Testis (tissue), 3 donors: ENCODE results near the gene SWAP70. TPM values are rescaled to one million over a fixed set of nuclear protein-coding genes. Genes with fewer than 3 reads are reported as not detected.

Experiments
- DNase-seq: peaks from one replicate; pipeline ENCODE4 v3.0.0-alpha.2; 2019
- H3K27ac ChIP-seq, 2 donors: fragments of 200-600 bp; sonication (generic); one replicate each; pipeline ENCODE4 v1.5.1; 2019
- H3K27me3 ChIP-seq: fragments of 200-600 bp; sonication (generic); one replicate; pipeline ENCODE4 v1.5.1; 2019
- H3K36me3 ChIP-seq: fragments of 200-600 bp; sonication (generic); one replicate; pipeline ENCODE4 v1.5.1; 2017; ENCODE audit warnings: low read depth; ENCODE audit errors: missing control alignments
- H3K4me1 ChIP-seq: fragments of 200-600 bp; sonication (generic); one replicate; pipeline ENCODE4 v1.5.1; 2019
- H3K4me3 ChIP-seq, 2 donors: fragments of 200-600 bp; sonication (generic); one replicate each; pipeline ENCODE4 v1.5.1; 2017 to 2019
- H3K9me3 ChIP-seq: fragments of 200-600 bp; sonication (generic); one replicate; pipeline ENCODE4 v1.5.1; 2017
- POLR2A ChIP-seq: fragments of 450-650 bp; IDR thresholded peaks from one replicate; pipeline ENCODE4 v1.6.1; 2017; ENCODE audit warnings: antibody characterized with exemption, mild to moderate bottlenecking, moderate library complexity
- WGBS, 2 donors: methylation state at CpG; one replicate each; pipeline ENCODE4 v1.1.5; 2018; 5-methylcytosine and 5-hydroxymethylcytosine counted together
- intact Hi-C: fragments of 100-400 bp; cut with DNase I; formaldehyde crosslinking; loops from one replicate; pipeline ENCODE4 v1.15.1; 2023; ENCODE audit warnings: low total_unique reads
- polyA plus RNA-seq: library from polyadenylated mRNA; stranded (reverse); fragments of 350-450 nt; fragmentation: Illumina TruSeq; extraction: RNeasy Lipid Tissue Mini Kit (QIAGEN cat#74804); gene quantifications from one replicate; pipeline ENCODE4 v1.2.3, GENCODE V29; 2014; ENCODE audit warnings: low read depth, low replicate concordance; ENCODE audit not compliant: insufficient read depth
- total RNA-seq, 2 donors: library from RNA; depleted of rRNA; stranded (reverse); fragments of >200 nt; gene quantifications; one replicate each; pipeline ENCODE4 v1.2.3, GENCODE V29; 2016
- TF ChIP-seq, protein P1 (sequence below), 3 experiments: fragments of 450-650 bp in 2 of 3; fragments of 200-600 bp in 1 of 3; sonication (generic) in 1 of 3; IDR thresholded peaks; one replicate each; pipeline ENCODE4 v1.5.1; 2016 to 2019; ENCODE audit warnings: antibody characterized with exemption in 3 of 3, mild to moderate bottlenecking in 2 of 3, moderate library complexity in 1 of 3

Gene SWAP70
- total and polyA plus RNA-seq, 3 donors from 2014 or later = 10.2 to 14.7 (median 10.5) TPM

DNA sequence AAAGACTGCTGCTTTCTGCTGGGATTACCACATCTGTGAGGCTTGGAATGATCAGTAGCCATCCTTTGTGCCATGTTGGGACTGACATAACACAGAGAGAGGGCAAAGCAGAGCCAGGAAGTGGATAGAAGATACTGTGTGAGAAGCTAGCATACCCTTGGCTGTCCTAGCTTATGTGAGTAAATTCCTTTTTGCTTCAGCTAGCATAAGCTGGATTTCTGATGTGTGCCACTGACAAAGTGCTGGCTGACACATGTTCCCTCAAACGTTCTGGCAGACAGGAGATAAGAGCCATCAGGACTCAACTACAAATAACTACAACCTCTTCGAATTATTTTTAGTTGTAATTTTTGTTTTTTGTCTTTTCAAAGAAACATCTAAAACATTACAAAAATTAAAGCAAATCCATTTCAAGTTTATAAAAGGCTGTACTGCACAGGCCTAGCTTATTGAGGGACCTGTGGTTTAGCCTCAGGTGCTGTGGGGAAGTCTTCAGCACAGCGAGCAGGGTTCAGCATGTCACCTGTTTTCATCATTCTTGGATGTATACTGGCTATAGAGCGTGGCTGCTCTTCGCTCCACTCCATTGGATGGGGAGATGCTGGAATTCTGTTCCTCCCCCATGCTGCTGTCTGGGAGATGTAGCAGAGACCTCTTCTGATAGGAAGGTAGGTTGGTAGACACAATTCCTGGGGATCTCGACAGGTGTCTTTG, 120.9 kb downstream of the SWAP70 start:
- Histone ChIP-seq H3K9me3 (no peaks in the 10 kb centered on the region), H3K4me3 (no peak overlapping the region), H3K4me1 (peaks cover 4% of the 10 kb centered on the region), H3K27ac (no peak overlapping the region), H3K36me3 (no peaks in the 10 kb centered on the region), H3K27me3 (no peaks in the 10 kb centered on the region)
- intact Hi-C loops = no loop called here
- DNase-seq = no peak
- 78 to 79% methylated on average over 6 of the region's 6 CpGs for WGBS, 2 donors
- TF ChIP-seq, protein P1, sequence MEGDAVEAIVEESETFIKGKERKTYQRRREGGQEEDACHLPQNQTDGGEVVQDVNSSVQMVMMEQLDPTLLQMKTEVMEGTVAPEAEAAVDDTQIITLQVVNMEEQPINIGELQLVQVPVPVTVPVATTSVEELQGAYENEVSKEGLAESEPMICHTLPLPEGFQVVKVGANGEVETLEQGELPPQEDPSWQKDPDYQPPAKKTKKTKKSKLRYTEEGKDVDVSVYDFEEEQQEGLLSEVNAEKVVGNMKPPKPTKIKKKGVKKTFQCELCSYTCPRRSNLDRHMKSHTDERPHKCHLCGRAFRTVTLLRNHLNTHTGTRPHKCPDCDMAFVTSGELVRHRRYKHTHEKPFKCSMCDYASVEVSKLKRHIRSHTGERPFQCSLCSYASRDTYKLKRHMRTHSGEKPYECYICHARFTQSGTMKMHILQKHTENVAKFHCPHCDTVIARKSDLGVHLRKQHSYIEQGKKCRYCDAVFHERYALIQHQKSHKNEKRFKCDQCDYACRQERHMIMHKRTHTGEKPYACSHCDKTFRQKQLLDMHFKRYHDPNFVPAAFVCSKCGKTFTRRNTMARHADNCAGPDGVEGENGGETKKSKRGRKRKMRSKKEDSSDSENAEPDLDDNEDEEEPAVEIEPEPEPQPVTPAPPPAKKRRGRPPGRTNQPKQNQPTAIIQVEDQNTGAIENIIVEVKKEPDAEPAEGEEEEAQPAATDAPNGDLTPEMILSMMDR (IDR thresholded peaks at IDR 0.05) = no peak
- no peak for TF ChIP-seq POLR2A

DNA sequence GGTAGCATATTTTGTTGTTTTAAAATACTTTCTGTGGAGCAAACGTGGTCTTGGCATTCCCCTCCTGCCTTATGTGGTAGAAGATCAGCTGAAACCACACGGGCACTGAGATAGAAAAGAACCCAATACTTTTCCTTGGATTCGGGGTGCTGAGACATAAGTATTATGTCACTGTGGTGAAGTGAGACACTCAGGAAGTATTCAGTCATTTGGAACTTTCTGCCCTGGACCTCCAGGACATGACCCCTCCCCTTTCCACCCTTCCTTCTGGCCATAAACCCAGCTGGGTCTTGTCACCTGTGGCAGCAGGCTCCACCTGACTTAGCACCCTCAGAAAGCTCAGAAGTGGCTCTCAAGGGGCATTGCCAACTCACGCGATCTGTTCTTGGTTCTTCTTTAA, 123.4 kb downstream of the SWAP70 start:
- intact Hi-C loops = no loop called here
- Histone ChIP-seq H3K27ac (no peak overlapping the region), H3K27me3 (no peaks in the 10 kb centered on the region), H3K36me3 (no peaks in the 10 kb centered on the region), H3K9me3 (no peaks in the 10 kb centered on the region), H3K4me1 (peaks cover 4% of the 10 kb centered on the region), H3K4me3 (no peak overlapping the region)
- DNase-seq = no peak
- TF ChIP-seq POLR2A = no peak
- WGBS, 2 donors = 89 to 97% methylated on average over 5 of the region's 5 CpGs

DNA sequence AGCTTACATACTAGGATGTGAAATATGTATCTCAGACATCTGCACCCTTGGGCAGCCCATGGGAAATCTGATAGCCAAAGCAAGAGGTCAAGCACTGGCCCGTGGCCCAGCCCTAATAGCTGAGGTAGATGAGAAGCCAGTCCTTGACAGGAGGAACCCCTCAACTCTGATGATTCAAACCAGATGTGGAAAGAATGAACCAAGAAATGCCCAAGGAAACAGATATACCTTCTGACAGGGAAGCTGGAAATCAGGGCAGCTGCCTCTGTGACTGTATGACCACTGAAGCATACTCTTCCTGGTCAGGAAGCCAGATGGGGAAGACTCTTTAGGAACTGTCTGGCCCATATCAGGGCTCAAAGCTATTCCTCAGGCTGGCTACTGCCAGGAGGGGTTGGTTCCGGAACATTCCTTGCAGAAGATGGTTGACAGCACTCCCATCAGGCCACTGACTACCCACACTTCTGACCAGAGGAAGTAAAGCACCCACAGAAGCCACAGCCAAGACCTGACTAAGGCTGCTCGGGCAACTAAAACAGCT, 124.2 kb downstream of the SWAP70 start:
- DNase-seq = no peak
- no peaks in the 10 kb centered on the region for H3K27me3 ChIP-seq

DNA sequence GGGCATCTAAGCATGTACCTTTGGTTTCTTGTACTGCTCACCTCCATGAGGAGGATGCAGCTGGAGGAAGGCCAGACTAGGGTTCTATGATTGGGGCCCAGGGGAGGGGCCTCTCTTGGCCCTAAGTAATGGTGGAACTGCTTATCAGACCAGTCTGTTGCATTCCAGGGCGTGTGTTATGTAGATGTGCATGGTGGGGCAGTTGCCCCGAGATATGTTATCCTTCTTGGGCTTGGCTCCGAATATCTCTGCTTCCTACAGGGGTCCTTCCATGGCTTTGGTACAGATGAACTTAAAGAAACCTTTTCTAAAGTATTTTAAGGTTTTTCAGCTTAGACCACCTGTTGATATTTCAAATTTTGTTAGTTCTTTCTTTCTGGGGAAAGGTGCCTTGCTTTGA, 126.0 kb downstream of the SWAP70 start:
- H3K9me3 ChIP-seq = no peaks in the 10 kb centered on the region
- no peaks in the 10 kb centered on the region for H3K36me3 ChIP-seq
- no peak for DNase-seq
- intact Hi-C loops = no loop called here
- TF ChIP-seq POLR2A = no peak
- TF ChIP-seq, protein P1 (IDR thresholded peaks at IDR 0.05) = no peak
- H3K4me1 ChIP-seq = peaks cover 4% of the 10 kb centered on the region
- WGBS, 2 donors = 95 to 97% methylated on average over 3 of the region's 3 CpGs
- no peak overlapping the region for H3K4me3 ChIP-seq
- no peaks in the 10 kb centered on the region for H3K27me3 ChIP-seq
- H3K27ac ChIP-seq = no peak overlapping the region

More for the DNA sequence above, 124.2 kb downstream of the SWAP70 start:
- no peak overlapping the region for H3K27ac ChIP-seq
- peaks cover 4% of the 10 kb centered on the region for H3K4me1 ChIP-seq
- WGBS, 2 donors = 56 to 65% methylated on average over 3 of the region's 3 CpGs
- intact Hi-C loops = no loop called here
- TF ChIP-seq, protein P1 (IDR thresholded peaks at IDR 0.05) = no peak
- TF ChIP-seq POLR2A = no peak
- no peaks in the 10 kb centered on the region for H3K36me3 ChIP-seq
- H3K9me3 ChIP-seq = no peaks in the 10 kb centered on the region
- no peak overlapping the region for H3K4me3 ChIP-seq

DNA sequence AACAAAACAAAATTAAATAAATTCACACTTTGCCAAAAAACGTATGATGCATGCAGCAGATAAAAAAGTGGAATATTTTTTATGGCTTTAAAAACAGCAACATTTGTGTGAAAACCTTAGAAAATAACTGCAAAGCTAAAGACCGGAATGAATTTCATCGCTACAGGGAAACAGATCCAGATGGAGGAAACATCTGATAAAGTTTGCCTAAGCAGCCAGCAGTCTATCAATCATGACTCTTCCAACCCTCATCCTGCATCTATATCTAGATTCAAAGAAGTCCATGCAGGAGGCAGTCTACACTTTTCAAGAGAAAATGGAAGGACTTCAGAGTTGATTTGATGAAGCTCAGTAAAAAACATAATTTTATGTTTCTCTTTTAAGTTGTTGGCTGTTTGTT, 126.8 kb downstream of the SWAP70 start:
- no peak overlapping the region for H3K27ac ChIP-seq
- TF ChIP-seq POLR2A = no peak
- TF ChIP-seq, protein P1 (IDR thresholded peaks at IDR 0.05) = no peak
- H3K36me3 ChIP-seq = no peaks in the 10 kb centered on the region
- no peaks in the 10 kb centered on the region for H3K27me3 ChIP-seq
- intact Hi-C loops = no loop called here
- no peak for DNase-seq
- no peaks in the 10 kb centered on the region for H3K9me3 ChIP-seq
- H3K4me1 ChIP-seq = peaks cover 4% of the 10 kb centered on the region
- no peak overlapping the region for H3K4me3 ChIP-seq
- WGBS, 2 donors = 92 to 96% methylated on average over 3 of the region's 3 CpGs
